HG03520 (cell line): ENCODE results near the gene TRPM2.

Experiments
- ATAC-seq: cut with Tn5 transposase; IDR thresholded peaks from one replicate; pipeline ENCODE4 v1.9.1; 2021; ENCODE audit warnings: mild to moderate bottlenecking, moderate library complexity; ENCODE audit not compliant: unreplicated experiment

TRPM2 gene

DNA sequence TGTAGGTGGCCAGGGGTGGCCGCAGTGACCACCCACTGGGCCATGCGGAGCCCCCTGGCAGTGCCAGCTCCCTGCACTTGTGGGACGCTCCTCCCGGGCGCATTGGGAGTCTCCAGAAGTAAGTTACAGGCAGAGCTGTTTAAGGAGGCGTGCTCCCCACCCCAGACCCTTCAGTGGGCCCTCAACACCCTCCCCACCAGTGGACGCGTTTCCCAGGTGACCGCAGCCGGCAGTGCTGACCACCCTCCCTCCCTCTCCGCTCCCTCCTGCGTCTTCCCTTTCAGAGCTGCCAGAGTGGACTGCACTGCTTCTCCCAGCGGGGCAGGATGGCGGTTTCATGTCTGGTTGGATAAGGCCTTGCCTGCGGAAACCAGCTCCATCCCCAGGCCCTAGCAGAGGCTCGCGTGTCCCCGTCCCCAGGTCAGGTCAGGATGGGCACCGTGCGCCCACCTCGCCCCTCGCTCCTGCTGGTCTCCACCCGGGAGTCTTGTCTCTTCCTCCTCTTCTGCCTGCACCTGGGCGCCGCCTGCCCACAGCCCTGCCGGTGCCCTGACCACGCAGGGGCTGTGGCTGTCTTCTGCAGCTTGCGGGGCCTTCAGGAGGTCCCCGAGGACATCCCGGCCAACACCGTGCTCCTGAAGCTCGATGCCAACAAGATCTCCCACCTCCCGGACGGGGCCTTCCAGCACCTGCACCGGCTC is 102.9 kb downstream of the TRPM2 start:
- no peak for ATAC-seq

GRCh38 chr21:44456915-44457736 is 103.7 kb downstream of the TRPM2 start:
- ATAC-seq, result no peak

GRCh38 chr21:44458971-44459711 is 105.7 kb downstream of the TRPM2 start:
- ATAC-seq, result no peak

DNA sequence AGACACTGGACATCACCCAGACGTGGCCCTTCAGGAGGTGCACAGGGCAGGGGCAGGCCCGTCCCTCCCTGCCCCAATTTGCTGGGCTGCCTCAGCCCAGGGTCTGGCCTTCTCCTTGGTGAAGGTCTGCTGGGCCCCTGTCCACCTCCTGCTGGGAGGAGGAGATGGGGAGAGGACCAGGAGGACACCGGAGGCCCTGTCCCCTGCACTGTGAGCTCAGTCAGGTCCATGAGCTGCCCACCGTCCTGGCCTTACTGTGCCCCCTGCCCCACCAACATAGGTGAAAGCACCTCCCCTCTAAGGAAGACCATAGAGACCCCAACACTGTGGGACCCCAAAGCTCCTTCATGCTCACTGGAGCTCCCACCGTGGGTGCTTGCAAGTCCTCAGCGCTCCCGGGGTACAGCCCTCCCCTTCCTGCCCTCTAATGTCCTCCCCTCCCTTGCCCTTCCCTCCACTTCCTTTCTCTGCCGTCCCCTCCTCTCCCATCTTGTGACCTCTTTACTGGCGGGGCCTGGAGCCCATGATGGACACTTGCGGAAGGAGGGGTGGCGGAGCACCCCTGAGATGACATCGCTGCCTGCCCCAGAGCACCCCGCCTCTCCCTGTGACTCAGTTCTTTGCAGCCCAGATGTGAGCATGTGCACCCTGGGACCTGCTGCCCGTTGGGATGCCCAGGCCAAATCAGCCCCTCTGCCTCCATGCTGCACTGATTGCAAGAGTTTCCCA is 106.5 kb downstream of the TRPM2 start:
- no peak for ATAC-seq

GRCh38 chr21:44460441-44460755 is 107.0 kb downstream of the TRPM2 start:
- no peak for ATAC-seq

GRCh38 chr21:44461005-44461404 is 107.6 kb downstream of the TRPM2 start:
- no peak for ATAC-seq

DNA sequence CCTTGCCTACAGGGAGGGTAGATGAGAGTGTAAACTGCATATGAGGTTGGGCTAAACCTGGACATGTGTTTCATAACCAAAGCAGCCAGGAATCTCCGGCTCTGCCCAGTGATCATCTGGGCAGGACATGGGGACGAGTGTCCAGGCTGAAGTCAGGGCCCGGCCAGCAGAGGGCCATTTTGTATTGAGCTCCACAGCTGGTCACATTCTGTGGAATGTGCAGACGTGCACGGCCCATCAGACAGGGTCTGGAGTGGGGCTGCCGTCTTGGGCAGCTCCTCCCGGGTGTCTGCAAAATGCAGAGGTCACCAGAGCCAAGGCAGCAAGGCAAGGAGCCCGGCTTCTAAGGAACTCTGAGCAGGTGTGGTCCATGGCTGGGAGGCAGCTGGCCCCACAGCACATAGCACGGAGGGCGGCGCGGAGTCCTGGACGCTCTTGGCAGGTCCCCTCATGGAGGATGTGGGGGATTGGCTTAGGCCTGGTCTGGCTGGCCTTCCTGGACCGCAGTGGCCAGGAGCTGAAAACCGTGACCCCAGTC is 108.1 kb downstream of the TRPM2 start:
- ATAC-seq, result no peak

- no peak for ATAC-seq
Measured at GRCh38 chr21:44462086-44462833, 108.8 kb downstream of the TRPM2 start.

DNA sequence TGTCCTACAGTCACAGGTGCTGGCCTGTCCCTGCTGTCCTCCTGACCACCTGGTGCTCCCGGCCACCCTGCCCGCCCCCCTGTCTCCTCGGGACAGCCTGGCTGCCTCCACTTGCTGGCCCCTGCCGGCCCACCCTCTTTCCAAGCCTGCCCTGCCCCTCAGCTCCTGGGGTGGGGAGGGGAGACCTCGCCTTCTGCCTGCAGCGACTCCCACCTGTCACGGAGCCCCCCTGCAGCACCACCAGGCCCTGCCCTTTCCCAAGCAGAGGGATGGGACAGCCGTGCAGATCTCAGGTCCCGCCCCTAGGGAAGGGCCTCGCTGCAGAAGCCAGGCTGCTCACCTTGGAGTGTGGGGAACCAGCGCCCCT is 109.4 kb downstream of the TRPM2 start:
- no peak for ATAC-seq

- no peak for ATAC-seq
Measured at GRCh38 chr21:44463724-44464123, 110.3 kb downstream of the TRPM2 start.

DNA sequence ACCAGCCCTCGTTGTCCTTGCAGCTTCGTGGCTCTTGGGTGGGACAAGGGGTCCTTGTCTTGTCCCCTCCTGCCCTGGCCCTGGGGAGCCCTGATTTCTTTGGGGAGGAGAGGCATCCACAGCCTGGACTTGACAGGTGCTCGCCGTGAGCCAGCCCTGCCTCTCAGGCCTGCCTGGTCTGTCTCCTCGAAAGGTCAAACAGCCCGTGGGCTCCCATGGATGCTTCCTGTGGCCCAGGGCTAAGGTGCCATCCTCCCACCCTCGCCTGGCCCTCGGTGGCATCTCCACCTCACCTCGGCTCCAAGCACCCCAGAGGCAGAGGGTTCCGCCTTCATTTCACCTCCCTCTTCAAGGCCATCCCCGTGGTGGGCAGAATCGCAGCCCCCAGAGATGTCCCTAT is 110.9 kb downstream of the TRPM2 start:
- ATAC-seq, result no peak

- no peak for ATAC-seq
Measured at GRCh38 chr21:44466351-44466954, 113.0 kb downstream of the TRPM2 start.

DNA sequence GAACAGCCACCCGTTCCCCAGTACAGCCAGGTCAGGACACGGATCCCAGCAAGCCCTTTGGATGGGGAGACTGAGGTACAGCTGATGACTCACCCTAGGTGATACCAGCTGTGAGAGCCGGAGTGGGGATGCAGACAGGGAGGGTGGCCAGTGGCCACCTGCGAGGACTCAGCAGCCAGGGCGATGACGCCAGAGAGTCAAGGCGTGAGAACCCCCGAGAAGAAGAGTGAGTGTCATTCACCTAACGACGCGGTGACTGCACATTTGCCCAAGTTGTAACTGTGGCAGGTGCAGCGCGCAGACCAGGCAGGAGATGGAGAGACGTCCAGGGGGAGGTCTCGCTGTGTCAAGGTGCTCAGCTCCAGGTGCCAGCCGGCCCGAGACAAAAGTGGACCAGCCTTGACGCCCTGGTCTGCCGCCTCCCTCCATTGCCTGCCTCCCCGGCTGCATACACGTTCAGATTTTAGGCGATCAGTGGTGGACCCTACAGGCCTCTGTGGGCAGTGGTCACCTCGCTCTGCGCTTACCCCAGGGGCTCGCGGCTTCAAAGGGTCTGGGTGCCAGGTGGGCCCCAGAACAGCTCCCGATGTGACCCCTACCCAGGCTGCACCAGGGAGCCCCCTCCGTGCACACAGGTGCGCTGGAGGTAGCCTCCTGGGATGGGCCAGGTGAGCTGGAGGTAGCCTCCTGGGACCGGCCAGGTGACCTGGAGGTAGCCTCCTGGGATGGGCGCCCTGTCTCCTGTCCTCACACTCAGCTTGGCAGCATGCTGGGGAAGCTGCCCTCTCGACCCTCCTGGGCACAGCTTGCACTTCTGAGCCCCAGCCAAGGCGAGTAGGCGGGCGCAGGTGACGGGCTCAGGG is 113.8 kb downstream of the TRPM2 start:
- ATAC-seq, result no peak

DNA sequence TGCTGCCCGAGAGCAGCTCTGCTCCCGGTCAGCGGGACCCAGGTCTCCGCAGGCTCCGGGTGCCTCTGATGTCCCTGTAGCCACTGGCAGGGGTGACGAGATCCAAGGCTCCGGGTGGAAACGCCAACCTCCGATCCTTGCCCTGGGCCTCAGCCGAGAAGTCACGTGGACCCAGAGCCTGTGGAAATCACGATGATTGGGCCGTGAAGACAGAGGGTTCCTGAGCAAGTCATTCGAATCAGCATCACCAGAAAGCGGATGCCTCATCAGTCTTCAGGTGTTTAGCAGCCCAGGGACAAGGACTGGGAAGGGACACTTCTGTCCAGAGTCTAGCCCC is 114.4 kb downstream of the TRPM2 start:
- ATAC-seq, result no peak

DNA sequence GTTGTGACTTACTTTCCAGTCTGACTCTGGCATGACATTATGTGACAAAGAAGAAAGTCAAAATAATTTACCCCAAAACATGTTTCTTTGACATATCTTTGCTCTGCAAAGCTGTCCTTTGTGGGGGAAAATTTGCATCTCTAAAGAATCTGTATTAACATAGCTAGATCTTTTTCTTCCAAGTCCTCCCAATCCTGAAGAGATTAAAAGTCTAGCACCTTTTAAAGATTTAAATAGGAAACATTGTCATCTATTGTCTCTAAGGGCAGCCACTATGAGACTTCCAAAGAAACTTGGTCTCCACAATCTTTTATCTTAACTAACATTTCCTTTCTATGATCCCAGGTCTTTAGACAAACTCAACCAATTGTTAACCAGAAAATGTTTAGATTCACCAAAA is 117.9 kb downstream of the TRPM2 start:
- no peak for ATAC-seq

- no peak for ATAC-seq
Measured at GRCh38 chr21:44471996-44472395, 118.6 kb downstream of the TRPM2 start.

DNA sequence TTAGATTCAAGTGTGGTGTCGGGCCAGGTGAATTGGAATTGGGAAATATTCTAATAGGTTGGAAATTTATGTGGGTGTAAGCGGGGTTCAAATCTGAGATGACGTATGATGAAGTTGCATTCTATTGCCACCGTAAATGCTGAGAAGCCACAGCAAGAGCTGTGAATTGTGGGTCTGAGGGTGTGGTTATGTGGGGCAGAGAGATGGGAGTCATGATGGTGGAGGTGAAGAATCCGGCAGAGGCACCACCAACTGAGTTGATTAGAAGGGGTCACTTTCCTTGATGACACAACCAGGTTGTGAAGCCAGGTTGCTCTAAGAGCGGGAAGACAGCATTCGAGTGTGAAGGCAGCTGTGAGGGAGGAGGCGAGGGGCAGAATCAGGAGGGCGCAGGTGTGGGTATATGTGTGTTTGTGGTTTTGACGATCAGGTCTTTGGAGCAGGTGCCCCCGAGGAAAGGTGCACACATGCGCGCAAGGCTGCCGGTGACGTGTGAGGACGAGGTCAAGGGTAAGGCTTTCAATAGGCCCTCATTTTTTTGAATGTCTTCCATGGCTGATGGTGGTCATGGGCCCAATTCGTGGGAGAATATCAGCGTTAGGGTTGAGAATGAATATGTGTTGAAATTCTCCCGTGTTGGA is 120.6 kb downstream of the TRPM2 start:
- no peak for ATAC-seq

DNA sequence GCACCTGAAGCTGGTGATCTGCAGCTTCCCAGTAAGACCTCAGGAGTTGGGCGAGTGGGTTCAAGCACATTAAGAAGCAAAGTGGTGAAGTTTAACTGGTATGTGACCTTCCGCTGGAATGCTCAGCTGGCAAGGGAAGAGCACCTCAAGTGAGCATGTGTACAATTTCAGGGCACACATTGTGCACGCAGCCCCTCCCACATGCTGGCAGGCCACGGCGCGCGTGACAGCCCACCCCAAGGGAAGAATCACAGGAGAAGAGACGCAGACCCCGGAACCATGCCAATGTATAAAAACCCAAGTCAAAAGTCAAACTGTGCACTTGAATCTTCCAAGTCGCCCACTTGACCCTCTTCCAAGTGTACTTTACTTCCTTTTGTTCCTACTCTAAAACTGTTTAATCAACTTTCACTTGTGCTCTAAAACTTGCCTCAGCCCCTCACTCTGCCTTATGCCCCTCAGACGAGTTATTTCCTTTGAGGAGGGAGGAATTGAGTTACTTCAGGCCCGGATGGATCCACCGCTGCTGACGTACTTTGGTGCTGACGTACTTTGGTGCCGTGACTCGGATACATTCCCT is 121.9 kb downstream of the TRPM2 start:
- no peak for ATAC-seq
